Keratinocyte (primary cell): ENCODE data around the gene PPP5C.

ENCODE experiments used
- EZH2 ChIP-seq: IDR thresholded peaks from one replicate; pipeline ENCODE4 v1.6.1; 2012; ENCODE audit warnings: inconsistent platforms, mild to moderate bottlenecking, low read length, moderate library complexity
- TF ChIP-seq, protein P1 (sequence below), 3 experiments: IDR thresholded peaks in 1 of 3; conservative IDR thresholded peaks in 1 of 3; optimal IDR thresholded peaks in 1 of 3; 2 replicates in 2 of 3; 3 replicates in 1 of 3; pipeline versions ENCODE3 to v1.5.1; 2011; ENCODE audit warnings: low read length in 3 of 3, mild to moderate bottlenecking in 3 of 3, moderate library complexity in 2 of 3, control low read depth in 1 of 3, inconsistent platforms in 1 of 3; ENCODE audit not compliant: insufficient read depth in 2 of 3; ENCODE audit errors: extremely low read depth in 1 of 3

DNA sequence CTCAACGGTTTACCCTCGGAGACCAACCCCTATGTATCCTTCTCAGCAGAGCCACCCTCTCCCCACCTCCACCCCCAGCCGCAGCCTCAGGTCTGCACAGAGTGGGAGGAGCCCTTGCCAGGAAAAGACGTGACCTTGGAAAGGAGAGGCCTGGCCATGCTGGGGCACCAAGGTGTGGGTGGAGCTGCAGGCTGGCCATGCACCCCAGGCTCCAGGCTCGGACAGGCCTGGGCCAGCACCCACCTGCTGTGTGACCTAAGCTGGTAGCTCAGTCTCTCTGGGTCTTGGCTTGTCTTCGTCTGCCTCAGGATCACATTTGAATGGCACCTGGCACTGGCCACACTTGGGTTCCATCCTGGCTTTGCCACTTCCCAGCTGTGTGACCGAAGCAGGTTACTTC is 37.0 kb downstream of the PPP5C start:
- TF ChIP-seq, protein P1, sequence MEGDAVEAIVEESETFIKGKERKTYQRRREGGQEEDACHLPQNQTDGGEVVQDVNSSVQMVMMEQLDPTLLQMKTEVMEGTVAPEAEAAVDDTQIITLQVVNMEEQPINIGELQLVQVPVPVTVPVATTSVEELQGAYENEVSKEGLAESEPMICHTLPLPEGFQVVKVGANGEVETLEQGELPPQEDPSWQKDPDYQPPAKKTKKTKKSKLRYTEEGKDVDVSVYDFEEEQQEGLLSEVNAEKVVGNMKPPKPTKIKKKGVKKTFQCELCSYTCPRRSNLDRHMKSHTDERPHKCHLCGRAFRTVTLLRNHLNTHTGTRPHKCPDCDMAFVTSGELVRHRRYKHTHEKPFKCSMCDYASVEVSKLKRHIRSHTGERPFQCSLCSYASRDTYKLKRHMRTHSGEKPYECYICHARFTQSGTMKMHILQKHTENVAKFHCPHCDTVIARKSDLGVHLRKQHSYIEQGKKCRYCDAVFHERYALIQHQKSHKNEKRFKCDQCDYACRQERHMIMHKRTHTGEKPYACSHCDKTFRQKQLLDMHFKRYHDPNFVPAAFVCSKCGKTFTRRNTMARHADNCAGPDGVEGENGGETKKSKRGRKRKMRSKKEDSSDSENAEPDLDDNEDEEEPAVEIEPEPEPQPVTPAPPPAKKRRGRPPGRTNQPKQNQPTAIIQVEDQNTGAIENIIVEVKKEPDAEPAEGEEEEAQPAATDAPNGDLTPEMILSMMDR (optimal IDR thresholded peaks at IDR 0.05 in 1 of 3, IDR thresholded peaks at IDR 0.05 in 1 of 3, conservative IDR thresholded peaks at IDR 0.05 in 1 of 3; ENCODE audit: extremely low read depth in 1 of 3, insufficient read depth in 2 of 3, low read length in 3 of 3) = no peak
- TF ChIP-seq EZH2 = no peak
